ENCODE measurements around the gene CSF3R.

DNA sequence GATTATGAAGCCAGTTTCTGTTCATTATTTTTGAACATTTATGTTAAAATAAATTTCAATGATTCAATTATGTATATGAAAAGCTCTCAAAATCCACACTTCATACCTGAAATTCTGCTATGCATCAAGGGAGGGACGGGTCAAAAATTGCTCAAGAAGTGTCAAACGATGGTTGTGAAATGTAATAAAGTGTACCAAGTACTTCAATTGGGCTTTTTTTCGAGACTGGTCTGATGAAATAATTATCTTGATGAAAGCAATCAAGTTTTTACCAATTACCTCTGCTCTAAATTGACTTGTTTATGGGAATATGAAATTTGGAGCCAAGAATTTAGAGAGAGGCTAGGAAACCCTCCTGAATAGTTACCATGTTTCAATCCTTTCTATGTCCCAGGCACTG is 40.4 kb downstream of the CSF3R start:
- TF ChIP-seq, protein P1, sequence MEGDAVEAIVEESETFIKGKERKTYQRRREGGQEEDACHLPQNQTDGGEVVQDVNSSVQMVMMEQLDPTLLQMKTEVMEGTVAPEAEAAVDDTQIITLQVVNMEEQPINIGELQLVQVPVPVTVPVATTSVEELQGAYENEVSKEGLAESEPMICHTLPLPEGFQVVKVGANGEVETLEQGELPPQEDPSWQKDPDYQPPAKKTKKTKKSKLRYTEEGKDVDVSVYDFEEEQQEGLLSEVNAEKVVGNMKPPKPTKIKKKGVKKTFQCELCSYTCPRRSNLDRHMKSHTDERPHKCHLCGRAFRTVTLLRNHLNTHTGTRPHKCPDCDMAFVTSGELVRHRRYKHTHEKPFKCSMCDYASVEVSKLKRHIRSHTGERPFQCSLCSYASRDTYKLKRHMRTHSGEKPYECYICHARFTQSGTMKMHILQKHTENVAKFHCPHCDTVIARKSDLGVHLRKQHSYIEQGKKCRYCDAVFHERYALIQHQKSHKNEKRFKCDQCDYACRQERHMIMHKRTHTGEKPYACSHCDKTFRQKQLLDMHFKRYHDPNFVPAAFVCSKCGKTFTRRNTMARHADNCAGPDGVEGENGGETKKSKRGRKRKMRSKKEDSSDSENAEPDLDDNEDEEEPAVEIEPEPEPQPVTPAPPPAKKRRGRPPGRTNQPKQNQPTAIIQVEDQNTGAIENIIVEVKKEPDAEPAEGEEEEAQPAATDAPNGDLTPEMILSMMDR (conservative IDR thresholded peaks at IDR 0.05 in 1 of 2, IDR thresholded peaks at IDR 0.05 in 1 of 2; ENCODE audit: extremely low read depth in 1 of 2, insufficient read depth in 1 of 2, low read depth in 1 of 2, low read length in 2 of 2), result no peak
- TF ChIP-seq EZH2 (IDR thresholded peaks at IDR 0.05; ENCODE audit: borderline replicate concordance, low read length), result no peak

All from mammary epithelial cell (primary cell).